Cortex of kidney (tissue), 1 donor: Measurements from ENCODE around the gene SHANK1.

Experiments
- DNase-seq: peaks from one replicate; lab custom pipeline; 2025; lab: John Stamatoyannopoulos, UW

The SHANK1 gene

DNA sequence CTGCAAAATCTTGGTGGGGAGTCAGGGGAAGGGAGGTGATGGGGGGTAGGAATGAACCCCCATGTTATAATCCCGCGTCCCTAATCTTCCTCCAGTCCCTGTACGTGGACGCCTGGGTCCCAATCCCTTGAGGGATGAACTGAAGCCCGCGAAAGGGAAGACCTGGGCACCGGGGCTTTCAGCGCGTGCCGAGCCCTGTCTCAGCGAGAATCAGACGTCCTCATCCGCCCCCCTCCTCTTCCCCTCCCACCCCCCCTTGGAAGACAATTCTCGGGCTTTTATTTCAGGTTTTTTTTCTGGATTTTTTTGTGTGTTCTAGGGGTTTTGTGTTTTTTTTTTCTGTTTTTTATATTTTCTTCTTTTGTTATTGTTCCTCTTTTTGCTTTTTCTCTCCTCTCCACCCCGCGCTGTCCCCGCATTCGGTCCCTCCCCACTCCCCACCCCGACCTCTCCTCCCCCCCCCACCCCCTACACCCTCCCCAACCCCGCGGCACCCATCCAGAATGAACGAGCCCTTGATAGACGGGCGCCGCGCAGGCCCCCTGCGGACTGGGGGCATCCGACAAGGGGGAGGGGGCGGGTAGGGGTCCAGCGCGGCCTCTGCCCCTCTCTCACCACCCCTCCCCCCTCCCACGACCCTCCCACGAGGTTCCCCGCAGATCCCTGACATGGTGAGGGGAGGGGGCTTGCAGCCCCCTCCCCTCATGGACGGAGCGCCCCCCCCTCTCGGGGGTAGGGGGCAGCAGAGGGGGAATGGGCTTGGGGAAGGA is 60.1 kb downstream of the SHANK1 start:
- no peak for DNase-seq

DNA sequence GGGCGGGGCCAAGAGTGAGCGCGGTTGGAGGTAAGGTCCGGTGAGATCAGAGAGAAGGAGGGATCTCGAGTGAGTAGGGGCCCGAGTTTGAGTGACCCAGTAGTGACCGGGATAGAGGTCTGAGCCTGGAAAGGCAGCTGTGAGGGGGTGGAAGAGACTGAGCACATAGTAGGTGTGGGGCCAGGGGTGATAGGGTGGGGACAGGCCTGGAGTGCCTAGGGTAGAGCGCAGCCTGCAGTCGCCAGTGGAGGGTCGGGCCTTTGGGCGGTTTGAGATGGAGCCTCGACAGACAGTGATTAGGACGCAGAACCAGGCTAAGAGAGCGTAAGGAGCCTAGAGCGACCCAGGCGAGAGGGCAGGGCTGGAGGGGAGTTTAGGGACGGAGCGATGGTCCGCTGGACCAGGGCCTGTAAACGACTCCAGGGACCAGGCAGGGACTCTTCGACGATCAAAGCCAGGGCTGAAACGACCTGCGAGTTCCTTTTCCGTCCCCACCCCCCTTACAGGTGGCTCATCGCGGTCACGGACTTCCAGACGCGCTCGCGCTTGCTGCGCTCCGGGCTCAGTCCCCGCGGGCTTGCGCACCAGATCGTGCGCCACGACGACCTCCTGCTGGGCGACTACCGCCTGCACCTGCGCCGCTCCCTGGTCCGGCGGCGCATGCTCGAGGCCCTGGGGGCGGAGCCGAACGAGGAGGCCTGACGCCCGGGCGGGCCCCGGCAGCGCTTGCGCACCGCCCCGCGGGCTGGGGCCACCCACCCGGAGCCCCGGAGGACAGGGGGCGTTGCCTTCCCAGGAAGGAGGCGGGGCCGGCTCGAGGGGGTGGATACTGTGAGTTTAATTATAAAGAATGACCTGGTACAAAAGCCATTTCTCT is 60.9 kb downstream of the SHANK1 start:
- no peak for DNase-seq

GRCh38 chr19:50657712-50658440 is 61.7 kb downstream of the SHANK1 start:
- DNase-seq, result no peak

GRCh38 chr19:50657222-50657669 is 62.4 kb downstream of the SHANK1 start:
- no peak for DNase-seq

- DNase-seq, result no peak
Observed at GRCh38 chr19:50654882-50655281, 64.7 kb downstream of the SHANK1 start.

GRCh38 chr19:50652722-50653121 is 66.9 kb downstream of the SHANK1 start:
- no peak for DNase-seq

DNA sequence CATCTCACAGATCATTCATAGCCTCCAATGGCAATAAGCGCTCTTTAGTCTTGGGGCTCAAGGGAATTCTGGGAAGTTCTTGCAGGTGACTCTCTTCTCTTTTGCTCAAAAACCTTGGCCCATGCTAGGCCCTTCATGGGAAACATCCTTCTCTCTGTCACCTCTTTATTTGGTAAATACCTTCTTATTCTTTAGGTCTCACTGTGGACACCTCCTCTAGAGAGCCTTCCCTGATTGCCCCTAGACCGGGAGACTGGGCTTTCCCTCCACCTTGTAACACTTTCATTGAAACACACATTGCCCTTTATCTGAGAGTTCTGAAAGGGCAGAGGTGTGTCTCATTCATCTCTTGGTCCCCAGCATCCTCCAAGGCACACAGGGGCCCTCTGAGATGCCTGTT is 68.4 kb downstream of the SHANK1 start:
- no peak for DNase-seq

- DNase-seq, result no peak
Observed at GRCh38 chr19:50649433-50650391, 69.9 kb downstream of the SHANK1 start, which contains the start of gene C19orf81. Gene C19orf81 (plus strand): TSS chr19:50649445. CDS start chr19:50649445, 0 bp downstream.

GRCh38 chr19:50648659-50649058 is 70.9 kb downstream of the SHANK1 start:
- DNase-seq, result no peak

GRCh38 chr19:50647879-50648615 is 71.6 kb downstream of the SHANK1 start:
- no peak for DNase-seq

DNA sequence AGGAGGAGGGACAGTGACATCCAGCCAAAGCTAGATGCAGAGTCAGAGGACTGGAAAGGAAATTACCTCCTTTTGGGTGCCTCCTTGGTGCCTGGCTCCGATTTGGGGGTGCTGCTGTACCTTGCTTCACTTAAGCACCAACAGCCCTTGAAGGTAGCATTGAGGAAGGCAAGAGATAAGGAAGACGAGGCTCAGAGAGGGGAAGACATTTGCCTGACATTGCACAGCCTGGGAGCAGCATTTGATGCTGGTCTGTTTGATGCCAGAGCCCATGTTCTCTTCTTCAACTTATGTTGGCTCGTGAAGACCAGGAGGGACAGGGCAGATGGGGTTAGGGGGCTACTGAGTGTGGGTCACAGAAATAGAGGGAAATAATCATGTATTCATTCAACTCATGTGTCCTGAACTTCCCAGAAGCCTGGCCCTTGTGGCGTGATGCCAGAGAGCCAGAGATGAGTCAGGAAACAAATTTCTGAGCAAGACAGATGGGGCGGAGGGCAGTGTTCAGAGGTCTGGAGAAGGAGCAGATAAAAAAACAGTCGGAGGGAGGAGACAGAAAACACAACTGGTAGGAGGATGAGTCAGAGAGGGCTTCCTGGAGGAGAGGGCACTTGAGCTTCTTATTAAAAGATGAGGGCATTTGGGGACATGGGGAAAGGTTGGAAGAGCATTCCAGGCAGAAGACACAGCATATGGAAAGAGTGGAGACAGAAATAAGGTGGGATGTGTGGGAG is 73.4 kb downstream of the SHANK1 start:
- no peak for DNase-seq

DNA sequence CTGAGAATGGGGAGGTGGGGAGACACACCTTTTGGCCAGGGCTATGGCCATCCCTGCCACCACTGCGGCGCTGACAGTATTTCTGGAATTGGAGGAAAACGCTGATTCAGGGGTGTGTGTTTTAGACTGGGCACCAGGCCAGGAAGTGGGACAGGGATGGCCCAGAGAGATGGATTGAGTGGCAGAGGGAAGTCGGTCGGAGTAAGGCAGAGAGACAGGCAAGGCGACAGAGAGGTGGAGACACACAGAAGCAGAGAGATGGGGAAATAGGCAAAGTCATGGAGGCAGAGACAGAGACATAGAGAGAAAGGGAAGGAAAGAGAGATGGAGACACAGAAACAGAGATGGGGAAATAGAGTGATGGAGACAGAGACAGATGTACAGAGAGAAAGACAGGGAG is 74.5 kb downstream of the SHANK1 start:
- no peak for DNase-seq

GRCh38 chr19:50644315-50644915 is 75.2 kb downstream of the SHANK1 start:
- DNase-seq, result no peak

DNA sequence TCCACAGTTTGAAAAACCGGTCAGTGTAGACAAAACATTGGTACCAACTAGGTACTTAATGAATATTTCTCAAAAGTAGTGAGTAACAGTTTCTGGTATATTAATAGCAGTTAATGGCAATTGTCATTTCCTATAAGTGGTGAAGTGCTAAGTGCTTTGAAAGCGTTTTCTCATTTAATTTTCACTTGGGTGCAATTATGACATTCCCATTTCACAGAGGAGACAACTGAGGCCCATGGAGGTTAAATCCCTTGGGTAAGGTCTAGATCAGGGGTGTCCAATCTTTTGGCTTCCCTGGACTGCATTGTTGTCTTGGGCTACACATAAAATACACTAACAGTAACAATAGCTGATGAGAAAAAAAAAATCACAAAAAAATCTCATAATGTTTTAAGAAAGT is 79.2 kb downstream of the SHANK1 start:
- DNase-seq, result no peak

DNA sequence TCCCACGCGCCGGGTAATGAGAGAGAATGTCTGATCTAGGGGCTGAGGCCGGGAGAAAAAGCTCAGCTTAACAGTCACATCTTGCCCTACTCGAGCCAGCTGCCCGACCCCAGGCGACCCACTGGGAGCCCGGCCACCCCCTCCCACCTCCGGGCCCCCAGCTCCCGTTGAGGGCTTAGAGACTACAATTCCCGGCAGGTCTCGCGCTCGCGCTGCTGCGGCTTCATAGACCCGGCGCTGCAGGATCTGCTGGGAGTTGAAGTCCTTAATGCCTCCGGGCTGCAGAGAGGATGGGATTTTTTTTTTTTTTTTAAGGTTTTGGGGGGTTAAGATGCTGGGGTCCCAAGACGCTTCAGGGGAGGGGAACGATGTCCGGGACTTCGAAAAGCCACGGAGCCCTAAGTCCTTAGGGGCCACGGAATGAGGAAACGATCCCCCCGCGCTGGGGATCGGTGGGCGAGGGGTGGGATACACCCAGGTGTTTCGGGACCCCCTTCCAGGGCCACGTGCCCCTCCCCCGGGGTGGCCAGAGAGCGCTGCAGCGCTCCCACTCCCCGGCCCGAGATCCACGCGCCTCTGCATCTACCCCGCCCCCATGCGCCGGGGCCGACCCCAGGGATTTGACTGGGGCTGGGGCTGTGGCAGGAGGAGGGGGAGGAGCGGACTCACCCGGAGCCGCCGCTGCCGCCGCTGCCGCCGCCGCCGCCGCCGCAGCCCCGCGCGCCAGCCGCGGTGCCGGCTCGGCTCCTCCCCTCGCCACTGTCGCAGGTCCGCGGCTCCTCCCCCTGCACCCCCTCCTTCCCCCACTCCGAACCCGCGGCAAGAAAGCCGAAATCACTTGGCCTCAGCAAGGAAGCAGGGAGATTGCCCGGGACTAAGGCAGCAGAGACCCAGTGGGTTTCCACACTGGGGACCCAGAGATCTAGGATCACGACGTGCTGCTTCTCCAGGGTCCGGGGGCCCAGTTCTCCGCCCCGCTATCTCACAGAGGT is 80.2 kb downstream of the SHANK1 start, which contains the start of gene SYT3:
Gene SYT3 (minus strand): TSS at position 761 of the 992 bp plus-strand sequence. CDS start 2,470 bp downstream, outside the sequence.
- DNase-seq, result no peak

DNA sequence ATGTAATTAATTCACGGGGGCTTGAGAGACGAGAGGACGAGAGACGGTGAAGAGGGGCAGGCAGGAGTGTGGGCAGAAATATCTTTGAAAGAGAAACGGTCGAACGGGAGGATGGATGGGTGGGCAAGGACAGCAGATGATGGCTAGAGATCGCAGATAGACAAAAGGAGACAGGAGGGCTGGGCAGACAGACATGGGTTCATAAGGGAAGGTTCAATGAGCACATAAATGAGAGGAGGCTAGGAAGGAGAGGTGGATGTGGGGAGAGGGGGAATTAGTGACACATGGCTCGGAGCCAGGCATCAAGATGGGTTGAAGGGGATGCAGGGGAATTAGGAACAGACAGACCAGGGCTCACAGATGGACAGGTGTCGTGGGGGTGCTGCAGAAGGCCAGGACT is 81.0 kb downstream of the SHANK1 start:
- DNase-seq, result no peak

DNA sequence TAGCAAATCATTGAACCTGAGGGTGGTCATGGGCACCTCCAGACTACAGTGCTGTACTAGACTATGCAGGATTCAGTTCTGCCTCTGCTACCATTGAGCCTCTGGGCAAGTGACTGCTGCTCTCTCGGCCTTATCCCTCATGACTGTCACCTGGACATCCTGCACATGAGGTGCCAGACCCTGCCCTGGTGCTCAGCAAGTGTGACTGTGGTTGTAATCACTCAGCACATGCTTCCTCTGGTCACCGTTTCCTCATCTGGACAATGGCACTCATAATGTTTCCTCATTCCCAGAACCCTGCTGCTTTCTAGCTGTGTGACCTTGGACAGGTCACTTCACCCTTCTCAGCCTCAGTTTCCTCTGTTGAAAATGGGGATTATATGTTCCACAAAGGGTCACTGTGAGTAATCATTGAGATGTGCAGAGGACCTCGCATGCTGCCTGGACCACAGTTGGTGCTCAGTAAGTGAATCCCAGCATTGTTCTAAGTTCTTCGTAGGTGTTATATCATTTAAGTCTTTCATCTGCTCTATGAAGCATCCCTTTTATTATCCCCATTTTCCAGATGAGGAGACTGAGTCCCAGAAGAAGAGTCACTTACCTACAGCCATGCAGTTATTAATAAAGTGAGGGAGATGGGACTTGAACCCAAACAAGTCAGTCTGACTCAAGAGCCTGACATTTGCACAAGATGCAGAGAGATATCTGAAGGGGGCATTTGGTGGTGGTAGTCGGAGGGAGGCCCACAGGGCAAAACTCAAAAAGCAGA is 83.1 kb downstream of the SHANK1 start:
- no peak for DNase-seq
